NCI-H2081 treated with DMSO at 0.1 percent for 48 hours (cell line): Measurements from ENCODE around the gene FGFR1OP2.
"Not testable (repeated sequence)": the region's sequence is repeated elsewhere in the genome, so short reads cannot be mapped to it uniquely, and the experiment has no call there.

Experiments used
- DNase-seq: peaks from one replicate; lab custom pipeline; 2025; lab: John Stamatoyannopoulos, UW

The FGFR1OP2 gene

DNA sequence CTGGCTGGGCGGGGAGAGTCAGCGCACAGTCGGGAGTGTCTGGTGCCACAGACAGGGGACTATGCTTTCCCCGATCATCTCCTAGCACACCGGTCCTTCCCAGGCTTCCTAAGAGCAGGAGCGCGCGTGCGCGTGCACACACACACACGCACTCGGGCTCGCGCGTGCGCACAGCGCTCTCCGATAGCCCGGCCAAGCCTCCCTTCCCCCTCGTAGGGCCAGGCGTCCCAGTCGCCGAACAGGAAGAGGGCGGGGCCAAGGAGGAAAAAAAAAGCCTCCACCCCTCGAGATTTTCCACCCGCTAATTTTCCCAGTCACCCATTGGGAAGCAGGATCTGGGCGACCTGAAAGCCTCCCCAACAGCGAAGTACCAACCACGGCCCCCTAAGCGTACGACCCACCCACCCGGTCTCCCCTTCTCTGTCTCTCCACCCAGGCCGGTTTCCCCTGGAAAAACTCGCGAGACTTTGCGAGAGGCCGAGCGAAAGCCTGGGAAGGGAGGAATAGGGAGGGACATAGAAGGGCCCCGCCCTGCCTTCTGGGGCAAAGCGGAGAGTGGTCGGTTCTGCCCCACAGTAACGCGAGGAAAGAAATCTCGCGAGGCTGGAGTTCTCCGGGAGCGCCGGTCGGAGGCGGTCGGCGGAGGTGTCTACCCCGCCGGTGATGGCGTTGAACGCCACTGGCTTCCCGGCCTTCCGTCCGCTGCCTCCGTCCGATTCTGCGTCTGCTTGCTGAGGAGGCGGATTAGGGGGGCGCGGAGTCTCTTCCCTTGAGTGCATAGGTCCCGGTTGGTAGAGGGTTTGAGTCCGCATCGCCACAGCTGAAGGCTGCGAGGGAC lies at the start of gene FGFR1OP2, which contains the start of gene INTS13:
Gene FGFR1OP2, plus strand, starts transcription at position 608 of the 838 bp plus-strand sequence. CDS start 15,689 bp downstream, outside the sequence.
Gene INTS13, minus strand, starts transcription at position 119 of the 838 bp plus-strand sequence. CDS start 1,178 bp downstream, outside the sequence.
- DNase-seq = peak; percentile 88

GRCh38 chr12:26890784-26891183 lies 47.5 kb upstream of the FGFR1OP2 start:
- no peak for DNase-seq

DNA sequence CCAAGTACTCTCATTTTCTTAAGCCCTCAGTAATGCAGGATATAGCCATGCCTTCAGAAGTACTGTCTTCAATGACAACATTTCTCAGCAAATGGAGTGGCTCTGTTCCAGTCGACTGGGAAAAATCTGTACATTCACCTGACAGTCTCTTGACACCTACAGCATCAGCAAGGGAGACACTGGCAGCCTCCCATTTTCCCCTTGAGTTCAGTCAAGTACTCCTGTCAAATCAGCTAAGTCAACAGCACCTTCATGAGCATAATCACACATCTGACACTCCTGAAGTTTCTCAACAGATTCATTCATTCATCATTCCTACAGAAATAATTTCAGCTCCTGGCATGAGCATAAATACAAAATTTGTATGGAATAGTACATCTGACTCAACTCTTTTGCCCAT lies 46.6 kb upstream of the FGFR1OP2 start:
- no peak for DNase-seq

DNA sequence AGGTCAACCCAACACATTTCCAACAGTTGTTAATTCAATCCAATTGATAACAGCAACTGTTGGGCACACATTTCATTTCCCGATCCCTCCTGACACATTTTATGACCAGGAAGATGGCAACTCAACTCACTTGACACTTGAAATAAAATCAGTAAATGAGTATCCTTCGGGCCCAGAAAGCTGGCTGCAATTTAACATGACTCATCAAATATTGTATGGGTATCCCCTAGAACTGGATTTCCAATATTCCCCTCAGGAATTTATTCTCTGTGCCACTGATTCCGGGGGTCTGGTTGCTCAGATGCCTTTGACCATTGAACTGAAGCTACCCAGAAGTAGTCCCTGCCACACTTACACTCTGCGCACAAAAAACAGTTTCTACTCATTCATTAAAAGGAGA lies 42.6 kb upstream of the FGFR1OP2 start:
- no peak for DNase-seq

- no peak for DNase-seq
Measured at GRCh38 chr12:26896913-26897312, 41.4 kb upstream of the FGFR1OP2 start.

DNA sequence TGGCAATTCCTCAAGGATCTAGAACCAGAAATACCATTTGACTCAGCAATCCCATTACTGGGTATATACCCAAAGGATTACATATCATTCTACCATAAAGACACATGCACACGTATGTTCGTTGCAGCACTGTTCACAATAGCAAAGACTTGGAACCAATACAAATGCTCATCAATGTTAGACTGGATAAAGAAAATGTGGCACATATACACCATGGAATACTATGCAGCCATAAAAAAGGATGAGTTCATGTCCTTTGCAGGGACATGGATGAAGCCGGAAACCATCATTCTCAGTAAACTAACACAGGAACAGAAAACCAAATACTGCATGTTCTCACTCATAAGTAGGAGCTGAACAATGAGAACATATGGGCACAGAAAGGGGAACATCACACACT lies 34.9 kb upstream of the FGFR1OP2 start:
- DNase-seq = not testable (repeated sequence)

DNA sequence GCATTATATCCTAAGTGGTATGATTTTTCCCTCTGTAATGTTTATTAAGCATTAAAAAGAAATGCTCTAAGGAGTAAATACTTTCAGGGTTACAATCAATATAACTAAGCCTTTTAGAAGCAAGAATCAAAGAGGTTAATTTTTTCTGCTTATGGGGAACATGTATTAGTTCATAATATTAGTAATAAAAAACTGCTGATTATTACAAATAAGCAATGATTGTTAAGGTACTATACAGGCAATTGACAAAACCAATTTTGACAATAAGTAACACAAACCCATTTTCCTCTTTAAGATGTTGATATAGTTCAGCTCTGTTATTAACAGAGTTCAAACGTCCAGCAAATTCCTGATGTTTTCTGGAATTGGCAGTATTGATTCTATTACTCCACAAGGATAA lies 32.2 kb upstream of the FGFR1OP2 start:
- DNase-seq = no peak

GRCh38 chr12:26906704-26907103 lies 31.6 kb upstream of the FGFR1OP2 start:
- no peak for DNase-seq

GRCh38 chr12:26918321-26919215 lies 19.7 kb upstream of the FGFR1OP2 start:
- DNase-seq = no peak

DNA sequence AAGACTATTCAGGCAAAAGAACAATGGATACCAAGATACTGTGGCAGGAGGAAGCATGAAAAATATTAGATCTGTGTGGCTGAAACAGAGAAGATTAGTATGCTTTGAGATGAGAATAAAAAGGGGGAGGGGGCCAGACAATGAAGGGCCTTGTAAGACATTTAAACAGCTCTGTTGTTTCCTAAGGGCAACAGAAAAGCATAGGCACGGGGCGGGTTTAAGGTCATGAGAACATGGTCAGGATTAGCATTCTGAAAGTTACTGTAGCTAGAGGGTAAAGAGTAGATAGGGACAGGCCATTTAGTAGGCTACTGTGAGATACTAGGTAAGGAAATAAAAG lies 19.1 kb upstream of the FGFR1OP2 start:
- DNase-seq = no peak

- no peak for DNase-seq
Measured at GRCh38 chr12:26921886-26922285, 16.4 kb upstream of the FGFR1OP2 start.

DNA sequence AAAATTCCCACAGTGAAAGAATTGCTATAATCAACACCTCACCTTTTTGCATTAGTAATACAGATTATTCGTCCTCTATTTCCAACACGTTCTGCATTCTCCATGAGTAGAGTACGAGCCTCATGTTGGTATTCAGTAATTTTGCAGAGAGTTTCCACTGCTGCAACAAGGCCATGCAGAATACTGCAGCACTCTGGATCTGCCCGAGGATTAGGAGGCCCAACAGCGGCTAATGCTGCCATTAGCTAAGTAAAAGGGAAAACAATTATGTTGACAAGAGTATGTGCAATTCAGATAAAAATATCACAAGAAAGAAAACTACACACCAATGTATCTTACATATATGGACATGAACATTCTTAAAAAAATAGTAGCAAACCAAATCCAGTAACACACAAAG lies 9.6 kb upstream of the FGFR1OP2 start:
- no peak for DNase-seq

DNA sequence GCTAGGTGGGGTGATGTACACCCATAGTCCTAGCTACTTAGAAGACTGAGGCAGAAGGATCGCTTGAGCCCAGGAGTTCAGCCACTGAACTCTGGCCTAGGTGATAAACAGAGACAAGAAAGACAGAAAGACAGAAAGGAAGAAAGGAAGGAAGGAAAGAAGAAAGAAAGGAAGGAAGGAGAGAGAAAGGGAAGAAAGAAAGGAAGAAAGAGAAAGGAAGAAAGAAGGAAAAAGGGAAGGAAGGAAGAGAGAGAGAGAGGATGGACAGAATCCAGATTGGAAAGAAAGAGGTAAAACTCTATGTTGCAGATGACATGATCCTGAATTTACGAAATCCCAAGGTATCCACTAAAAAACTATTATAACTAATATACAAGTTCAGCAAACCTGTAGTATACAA lies 8.7 kb upstream of the FGFR1OP2 start:
- no peak for DNase-seq

DNA sequence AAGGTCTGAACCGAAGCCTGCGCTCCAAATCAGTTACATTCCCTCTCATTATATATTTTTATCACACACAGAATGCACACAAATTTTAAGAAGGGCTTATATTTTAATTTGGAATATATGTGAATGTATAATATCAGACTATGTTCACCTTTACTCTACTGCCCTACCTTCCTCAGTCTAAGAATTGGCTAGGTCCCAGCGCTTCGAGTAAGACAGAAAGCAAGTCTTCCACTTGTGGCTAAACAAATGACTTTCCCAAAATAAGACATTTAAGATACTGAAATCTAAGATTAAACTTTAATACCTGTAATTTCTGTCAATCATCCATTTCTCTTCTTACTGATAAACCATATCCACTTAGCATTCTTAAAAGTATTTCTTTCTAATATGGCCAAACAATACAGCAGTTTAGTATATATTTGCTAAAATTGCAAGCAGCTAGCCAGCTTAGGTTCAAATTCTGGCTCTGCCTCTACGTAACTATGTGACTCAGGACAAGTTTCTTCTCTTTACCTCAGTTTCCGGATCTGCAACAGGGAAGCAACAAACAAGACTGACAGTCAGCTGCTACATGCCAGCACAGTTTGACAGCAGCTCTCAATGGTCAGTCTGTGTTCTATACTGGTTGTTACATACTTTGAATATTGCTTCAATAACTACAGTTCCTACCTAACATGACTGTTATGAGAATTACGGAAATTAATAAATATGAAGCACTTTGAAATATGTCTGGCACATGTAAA lies 2.5 kb upstream of the FGFR1OP2 start:
- DNase-seq = no peak

- no peak for DNase-seq
Measured at GRCh38 chr12:26936559-26937442, 1.5 kb upstream of the FGFR1OP2 start.

DNA sequence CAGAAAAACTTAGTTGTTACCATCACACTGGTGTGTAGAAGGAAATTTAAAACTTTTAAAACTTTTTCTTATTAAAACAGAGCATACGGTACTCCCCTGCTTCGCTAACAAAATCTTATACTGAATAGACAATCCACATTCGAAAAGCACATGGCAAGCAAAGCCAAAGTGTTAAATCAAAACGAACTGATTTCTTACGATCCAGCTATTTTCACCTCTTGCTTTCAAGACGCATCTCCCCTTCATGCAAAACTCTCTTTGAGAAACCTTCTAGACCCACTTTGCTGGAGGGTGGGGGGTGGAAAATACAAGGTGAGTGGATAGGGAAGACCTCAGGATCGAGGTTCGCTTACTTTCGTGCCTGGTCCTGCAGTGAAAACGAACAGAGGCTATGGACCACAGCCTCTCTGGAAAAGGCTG lies 817 bp upstream of the FGFR1OP2 start:
- DNase-seq = no peak

DNA sequence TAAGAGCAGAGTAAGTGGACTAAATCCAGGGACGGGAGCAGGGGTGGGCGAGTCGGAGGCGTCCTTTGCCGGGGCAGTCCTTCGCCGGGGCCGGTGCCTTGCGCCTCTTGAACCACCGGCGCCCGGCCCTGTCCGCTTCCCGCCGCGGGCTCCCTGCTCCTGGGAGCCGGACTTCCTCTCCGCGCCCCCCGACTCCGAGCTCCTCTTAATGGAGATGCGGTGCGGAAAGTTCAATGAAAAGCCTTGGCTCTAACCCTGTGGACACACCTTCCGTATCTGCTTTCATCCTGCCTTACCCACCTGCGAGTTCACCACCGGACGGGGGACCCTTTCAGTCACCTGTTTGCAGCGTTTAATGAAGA lies 412 bp downstream of the FGFR1OP2 start:
- no peak for DNase-seq

GRCh38 chr12:26939192-26939832 lies 1.0 kb downstream of the FGFR1OP2 start:
- no peak for DNase-seq

DNA sequence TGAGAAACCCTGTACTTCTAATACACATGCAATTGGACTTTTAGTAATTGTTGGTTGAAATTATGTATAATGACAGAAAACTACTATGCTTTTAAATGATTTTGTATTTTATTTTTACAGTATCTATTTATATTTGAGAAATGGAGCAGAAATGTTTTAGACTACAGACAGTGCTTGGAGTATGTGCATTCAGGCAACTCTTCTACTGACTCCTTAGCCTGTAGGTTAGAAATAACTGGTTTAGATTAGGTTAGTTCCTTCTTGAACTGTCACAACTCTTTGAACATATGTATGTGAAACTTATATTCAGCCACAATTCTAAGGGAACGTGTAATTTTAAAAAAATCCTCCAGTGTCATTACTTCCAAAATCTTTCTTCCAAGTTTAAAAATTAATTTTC lies 1.7 kb downstream of the FGFR1OP2 start:
- no peak for DNase-seq

GRCh38 chr12:26940516-26941214 lies 2.4 kb downstream of the FGFR1OP2 start:
- DNase-seq = no peak
